Epithelial cell of esophagus (primary cell): ENCODE data around the gene SLC2A11.
A peak's percentile ranks its signal among the peaks of the same experiment; 100 is the strongest.

Experiments used
- DNase-seq: peaks from one replicate; pipeline ENCODE4 v3.0.0; 2010; ENCODE audit warnings: low read depth
- H3K4me3 ChIP-seq: 2 replicates; pipeline ENCODE4 v1.5.1; 2011; ENCODE audit warnings: mild to moderate bottlenecking, low read length, control low read depth
- CTCF ChIP-seq: IDR thresholded peaks from 2 replicates; pipeline ENCODE4 v1.5.1; 2011; ENCODE audit warnings: low read depth, mild to moderate bottlenecking, low read length, control low read depth, inconsistent platforms; ENCODE audit not compliant: insufficient read depth; ENCODE audit errors: missing control alignments

SLC2A11 gene

GRCh38 chr22:23892706-23893105 is 35.0 kb downstream of the SLC2A11 start:
- no peak for TF ChIP-seq CTCF
- DNase-seq: no peak
- H3K4me3 ChIP-seq: no peak overlapping the region

DNA sequence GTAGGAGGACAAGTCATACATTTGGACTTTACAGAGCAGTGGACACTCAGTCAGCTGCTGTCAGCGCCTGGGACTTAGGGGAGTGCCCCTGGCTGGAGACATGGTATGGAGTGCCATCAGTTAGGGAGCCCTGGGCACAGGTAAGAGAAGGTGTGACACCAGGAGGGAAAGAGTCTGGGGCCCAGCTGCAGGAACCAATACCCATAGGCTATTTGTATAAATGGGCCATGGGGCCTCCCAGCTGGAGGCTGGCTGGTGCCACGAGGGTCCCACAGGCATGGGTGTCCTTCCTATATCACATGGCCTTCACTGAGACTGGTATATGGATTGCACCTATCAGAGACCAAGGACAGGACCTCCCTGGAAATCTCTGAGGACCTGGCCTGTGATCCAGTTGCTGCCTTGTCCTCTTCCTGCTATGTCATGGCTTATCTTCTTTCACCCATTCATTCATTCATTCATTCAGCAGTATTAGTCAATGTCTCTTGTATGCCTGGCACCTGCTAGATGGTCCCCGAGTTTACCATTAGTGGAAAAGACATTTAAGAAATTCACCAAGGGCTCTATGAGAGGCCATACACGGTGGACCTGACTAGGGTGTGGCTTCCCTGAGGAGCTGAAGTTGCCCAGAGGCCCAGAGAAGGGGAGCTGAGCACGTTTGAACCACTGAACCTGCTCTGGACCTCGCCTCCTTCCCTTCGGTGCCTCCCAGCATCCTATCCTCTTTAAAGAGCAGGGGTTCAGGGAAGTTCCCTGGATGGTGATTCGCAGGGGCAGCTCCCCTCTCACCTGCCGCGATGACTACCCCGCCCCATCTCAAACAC is 35.7 kb downstream of the SLC2A11 start:
- TF ChIP-seq CTCF: no peak

GRCh38 chr22:23893945-23894709 is 36.5 kb downstream of the SLC2A11 start, which contains the start of gene MIF:
Gene MIF, plus strand, starts transcription at chr22:23894383. Its CDS starts 92 bp downstream, at chr22:23894475.
- peak; percentile 76 for TF ChIP-seq CTCF
- peak within 1 kb of the TSS; percentile 68 for H3K4me3 ChIP-seq
- DNase-seq: peak; percentile 98

More for the DNA sequence above, 35.7 kb downstream of the SLC2A11 start:
- peak overlapping the region; percentile 68 for H3K4me3 ChIP-seq
- DNase-seq: no peak

GRCh38 chr22:23894710-23895598 is 37.3 kb downstream of the SLC2A11 start:
- DNase-seq: peak; percentile 83
- peak overlapping the region; percentile 68 for H3K4me3 ChIP-seq
- peak; percentile 56 for TF ChIP-seq CTCF

DNA sequence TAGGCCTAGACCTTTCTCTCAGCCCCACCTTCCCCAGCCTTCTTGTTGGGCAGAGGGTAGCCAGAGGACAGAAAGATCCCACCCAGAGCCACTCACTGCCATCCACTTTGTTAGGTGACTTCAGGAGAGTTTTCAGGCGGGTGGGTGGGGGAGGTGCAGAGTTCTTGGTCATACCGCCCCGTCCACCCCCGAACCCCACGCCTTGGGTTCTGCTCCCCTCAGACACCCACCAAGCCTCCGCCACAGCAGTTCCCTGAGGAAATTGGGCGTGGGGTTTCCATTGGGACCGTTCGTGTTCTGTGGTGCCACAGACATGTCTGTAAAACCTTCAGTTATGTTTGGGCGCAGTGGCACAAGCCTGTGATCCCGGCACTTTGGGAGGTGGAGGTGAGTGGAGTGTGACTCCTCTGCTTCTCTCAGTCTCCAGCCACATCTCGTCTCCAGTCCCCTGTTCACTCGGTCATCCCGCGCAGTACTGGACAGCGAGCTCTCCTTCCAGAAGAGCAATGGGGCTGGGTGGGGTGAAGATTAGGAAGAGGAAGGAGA is 38.0 kb downstream of the SLC2A11 start:
- TF ChIP-seq CTCF: no peak
- no peak for DNase-seq
- H3K4me3 ChIP-seq: peak overlapping the region; percentile 68

DNA sequence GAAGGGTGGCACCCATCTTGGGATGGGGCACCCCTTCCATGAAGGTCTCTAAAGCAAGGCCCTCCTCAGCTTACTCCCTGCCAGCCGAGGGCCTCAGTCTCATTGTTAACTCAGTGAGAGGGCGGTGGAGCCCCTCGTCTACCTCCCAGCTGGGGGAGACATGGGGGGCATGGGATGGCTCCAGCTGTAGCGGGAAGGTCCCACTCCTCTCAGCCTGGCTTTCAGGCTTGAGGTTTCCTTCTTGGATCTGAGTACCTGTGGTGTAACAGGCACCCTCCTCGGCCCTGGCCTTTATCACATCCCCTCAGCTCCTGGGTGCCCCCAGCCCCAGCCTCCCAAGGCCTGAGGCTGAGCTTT is 38.5 kb downstream of the SLC2A11 start:
- peak overlapping the region; percentile 68 for H3K4me3 ChIP-seq
- TF ChIP-seq CTCF: no peak
- no peak for DNase-seq
